ENCODE results near the gene EVC. TPM values are rescaled to one million over a fixed set of nuclear protein-coding genes. Genes with fewer than 3 reads are reported as not detected.
A peak's percentile ranks its signal among the peaks of the same experiment; 100 is the strongest.

Gene EVC
- 5.8 TPM for total RNA-seq

- ATAC-seq: peak; percentile 65
Measured at GRCh38 chr4:5710961-5711478, at the start of gene EVC. Gene EVC (plus strand): TSS chr4:5711201. CDS start chr4:5711381, 180 bp downstream.

DNA sequence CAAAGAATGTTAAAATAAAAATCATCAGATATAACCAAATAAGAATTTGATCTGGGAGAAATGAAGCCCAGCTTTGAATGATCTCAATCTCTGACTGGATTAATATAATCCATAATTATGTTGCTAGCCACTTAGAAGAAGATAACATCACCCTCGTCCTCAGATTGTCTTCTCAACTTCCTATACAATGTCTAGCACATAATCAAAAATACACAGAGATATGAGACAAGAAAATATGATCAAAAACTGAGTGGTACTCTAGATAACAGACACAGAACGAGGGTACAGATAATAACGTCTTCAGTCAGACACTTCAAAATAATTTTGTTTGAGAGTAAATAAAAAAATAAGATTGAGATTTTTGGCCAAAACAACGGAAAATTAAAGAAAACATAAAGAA is 49.8 kb upstream of the EVC start:
- ATAC-seq: no peak

DNA sequence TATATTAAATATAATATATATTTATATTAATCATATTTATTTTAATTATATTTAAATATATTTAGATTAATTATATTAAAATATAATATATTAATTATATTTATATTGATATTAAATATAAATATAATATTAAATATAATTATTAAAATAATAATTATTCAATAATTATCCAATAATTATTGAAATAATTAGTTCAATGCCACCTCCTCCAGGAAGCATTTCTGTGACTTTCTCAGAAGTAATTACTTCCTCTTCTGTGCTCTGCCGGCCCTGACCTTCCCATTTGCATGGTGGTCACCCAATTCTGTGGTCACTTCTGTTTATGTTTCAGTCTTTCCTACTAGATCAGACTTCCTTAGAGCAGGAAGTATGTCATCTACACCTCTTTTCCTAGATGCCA is 48.4 kb upstream of the EVC start:
- ATAC-seq: no peak

DNA sequence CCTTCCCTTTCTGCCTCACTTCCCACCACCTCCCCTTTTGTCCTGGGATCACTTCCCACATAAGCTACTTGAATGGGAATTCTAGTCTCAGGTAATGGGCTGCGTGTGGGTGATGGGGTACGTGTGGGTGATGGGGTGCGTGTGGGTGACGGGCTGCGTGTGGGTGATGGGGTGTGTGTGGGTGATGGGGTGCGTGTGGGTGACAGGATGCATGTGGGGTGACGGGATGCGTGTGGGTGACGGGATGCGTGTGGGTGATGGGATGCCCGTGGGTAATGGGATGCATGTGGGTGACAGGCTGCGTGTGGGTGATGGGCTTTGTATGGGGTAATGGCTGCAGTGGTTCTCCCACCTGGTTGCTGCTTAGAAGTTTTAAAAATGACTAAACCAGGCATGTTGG is 46.2 kb upstream of the EVC start:
- ATAC-seq: no peak

GRCh38 chr4:5666741-5667140 is 44.3 kb upstream of the EVC start:
- no peak for ATAC-seq

DNA sequence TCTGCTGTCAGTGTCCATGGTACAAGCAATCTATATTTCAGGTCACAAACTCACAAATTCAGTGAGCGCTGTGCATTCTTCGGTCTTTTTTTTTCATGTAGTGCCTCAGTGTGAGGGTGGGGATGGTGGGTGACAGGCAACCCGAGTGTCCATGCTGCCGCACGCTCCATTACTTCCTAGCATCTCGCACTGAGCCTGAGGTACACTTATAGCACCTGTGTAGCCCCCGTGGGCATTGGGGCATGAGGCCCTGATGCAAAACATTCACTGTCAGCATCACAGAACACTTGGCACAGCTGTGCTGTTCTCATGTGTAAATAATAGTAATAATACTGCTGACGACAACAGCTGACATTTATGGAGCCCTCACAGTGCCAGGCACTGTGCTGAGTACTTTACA is 34.2 kb upstream of the EVC start:
- ATAC-seq: no peak

DNA sequence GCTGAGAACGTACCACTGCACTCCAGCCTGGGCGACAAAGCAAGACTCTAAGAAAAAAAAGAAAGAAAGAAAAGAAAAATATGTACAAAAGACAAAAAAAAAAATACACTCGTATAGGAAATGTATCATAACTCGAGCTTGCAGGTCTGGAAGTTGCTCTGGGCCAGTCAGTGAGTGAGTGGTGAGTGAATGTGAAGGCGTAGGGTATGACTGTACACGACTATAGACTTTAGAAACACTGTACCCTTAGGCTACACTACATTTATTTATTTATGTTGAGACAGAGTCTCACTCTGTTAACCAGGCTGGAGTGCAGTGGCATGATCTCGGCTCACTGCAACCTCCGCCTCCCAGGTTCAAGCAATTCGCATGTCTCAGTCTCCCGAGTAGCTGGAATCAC is 32.0 kb upstream of the EVC start:
- no peak for ATAC-seq

- no peak for ATAC-seq
Measured at GRCh38 chr4:5683566-5683965, 27.4 kb upstream of the EVC start.

GRCh38 chr4:5685296-5685695 is 25.7 kb upstream of the EVC start:
- no peak for ATAC-seq

GRCh38 chr4:5686338-5686737 is 24.7 kb upstream of the EVC start:
- ATAC-seq: no peak

DNA sequence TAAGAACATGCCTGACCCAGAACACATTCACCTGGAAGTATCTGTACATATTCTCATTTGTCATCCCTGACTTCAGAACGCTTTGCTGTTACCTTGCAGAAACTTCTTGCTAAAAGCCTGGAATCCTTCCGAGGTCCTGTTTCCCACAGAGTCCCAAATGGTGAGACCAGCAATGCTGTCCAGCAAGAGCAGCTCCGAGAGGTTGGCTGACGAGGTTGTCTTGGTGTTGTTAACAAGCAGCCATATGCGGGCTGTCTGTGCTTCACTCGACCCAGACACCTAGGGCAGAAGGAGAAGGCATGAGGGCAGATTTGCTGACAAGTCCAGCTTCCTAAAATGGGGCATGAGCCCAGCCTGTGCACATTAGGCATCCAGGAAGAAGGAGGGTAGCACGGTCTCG is 21.9 kb upstream of the EVC start:
- no peak for ATAC-seq

- ATAC-seq: no peak
Measured at GRCh38 chr4:5691491-5692132, 19.4 kb upstream of the EVC start.

DNA sequence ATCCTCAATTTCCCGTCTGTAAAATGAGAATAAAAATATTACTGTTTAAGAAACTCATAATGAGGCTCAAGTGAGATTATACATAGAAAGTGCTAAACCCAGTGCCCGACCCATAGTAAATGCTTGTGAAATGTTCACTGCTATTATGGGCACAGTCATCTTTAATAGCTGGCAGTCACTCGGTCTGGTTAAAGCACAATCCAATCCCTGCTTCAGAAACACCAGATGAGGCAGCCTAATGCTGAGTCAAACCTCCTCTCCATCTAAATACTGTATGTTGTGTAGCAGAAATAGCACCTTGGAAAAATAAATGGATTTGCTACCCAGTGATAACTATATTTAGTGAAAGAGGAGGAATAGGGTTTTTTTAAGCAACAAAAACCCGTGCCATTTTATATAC is 17.1 kb upstream of the EVC start:
- ATAC-seq: no peak

- ATAC-seq: no peak
Measured at GRCh38 chr4:5696341-5696740, 14.7 kb upstream of the EVC start.

- no peak for ATAC-seq
Measured at GRCh38 chr4:5700459-5700858, 10.5 kb upstream of the EVC start.

- ATAC-seq: no peak
Measured at GRCh38 chr4:5701971-5702370, 9.0 kb upstream of the EVC start.

DNA sequence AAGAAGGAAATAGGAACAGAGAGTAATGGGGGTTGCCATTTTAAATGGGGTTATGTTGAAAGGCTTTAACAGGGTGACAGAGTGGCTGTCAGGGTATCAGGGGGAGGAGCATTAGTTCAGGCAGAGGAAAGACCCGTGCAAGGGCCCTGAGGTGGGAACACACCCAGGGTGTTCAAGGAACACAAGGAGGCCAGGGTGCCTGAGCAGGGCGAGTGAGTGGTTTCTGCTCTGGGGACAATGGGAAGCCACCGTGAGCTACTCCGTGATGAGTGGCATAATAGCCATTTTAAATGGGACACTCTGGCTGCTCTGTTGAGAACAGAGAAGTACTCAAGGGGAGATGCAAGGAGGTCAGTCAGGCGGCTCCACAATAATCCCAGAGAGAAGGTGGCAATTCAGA is 7.2 kb upstream of the EVC start:
- no peak for ATAC-seq

DNA sequence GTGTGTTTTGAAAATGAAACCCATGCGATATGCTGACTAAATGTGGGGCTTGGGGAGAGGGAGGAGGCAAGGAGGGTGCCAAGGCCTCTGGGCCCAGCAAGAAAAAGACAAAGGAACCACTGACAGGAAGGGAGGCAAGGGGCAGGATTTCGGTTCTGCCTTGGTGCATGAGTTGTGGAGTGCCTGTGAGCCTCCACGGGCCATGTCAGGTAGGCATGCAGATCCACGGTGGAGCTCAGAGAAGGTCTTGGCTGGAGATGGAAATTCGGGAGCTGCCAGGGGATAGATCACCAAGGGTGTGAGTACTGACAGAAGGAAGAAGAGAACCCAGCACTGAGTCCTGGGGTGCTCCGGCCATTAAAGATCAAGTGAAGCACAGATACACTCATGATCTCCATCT is 6.7 kb upstream of the EVC start:
- no peak for ATAC-seq

DNA sequence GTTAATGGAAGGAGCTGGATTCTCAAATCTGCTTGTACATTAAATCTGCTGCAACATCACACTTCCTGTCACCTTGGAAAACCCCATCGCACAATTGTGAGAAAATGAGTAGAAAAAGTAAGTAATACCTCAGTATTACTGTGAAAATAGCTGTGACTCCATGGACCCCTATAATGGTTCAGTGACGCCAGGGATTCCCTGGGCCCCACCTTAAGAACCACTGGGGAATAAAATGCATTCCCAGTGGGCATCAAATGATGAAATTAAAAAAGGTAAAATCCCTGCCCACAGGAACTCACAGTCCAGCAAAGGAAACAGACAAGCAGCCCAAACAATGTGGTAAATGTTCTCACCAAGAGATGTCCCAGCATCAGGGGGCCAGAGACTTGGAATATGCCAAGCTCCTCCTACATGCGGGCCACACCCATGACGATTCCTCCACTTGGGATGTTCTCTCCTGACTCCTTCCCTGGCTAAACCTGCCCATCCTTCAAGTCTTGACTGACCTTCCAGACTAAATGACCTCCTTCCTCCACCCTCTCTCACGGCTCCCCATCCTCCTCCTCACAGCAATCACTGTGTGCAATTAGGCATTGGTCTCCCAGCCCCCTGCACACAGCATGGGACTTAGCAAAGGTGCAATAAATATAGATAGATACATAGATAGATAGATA is 5.2 kb upstream of the EVC start:
- ATAC-seq: no peak

- no peak for ATAC-seq
Measured at GRCh38 chr4:5706486-5707290, 4.3 kb upstream of the EVC start.

- ATAC-seq: no peak
Measured at GRCh38 chr4:5707366-5707765, 3.6 kb upstream of the EVC start.

GRCh38 chr4:5707778-5708448 is 3.1 kb upstream of the EVC start:
- ATAC-seq: peak; percentile 43

All from esophagus mucosa (tissue), 1 donor.